Mesodermal cell (in vitro differentiated cells): ENCODE results near the gene BTBD7.

Source experiments
- H3K27ac ChIP-seq: 2 replicates; pipeline ENCODE4 v1.7.0; 2013; ENCODE audit warnings: mild to moderate bottlenecking, low read depth, low read length, moderate library complexity; ENCODE audit not compliant: severe bottlenecking
- H3K36me3 ChIP-seq: 2 replicates; pipeline ENCODE4 v1.7.1; 2013; ENCODE audit warnings: mild to moderate bottlenecking, low read length, moderate library complexity; ENCODE audit not compliant: control insufficient read depth, insufficient read depth
- H3K4me1 ChIP-seq: one replicate; pipeline ENCODE4 v1.7.1; 2013; ENCODE audit warnings: mild to moderate bottlenecking, low read length; ENCODE audit not compliant: insufficient read depth, control insufficient read depth, poor library complexity, severe bottlenecking
- H3K4me3 ChIP-seq: 2 replicates; pipeline ENCODE4 v1.7.0; 2013; ENCODE audit warnings: low read length, control low read depth, mild to moderate bottlenecking; ENCODE audit not compliant: insufficient read depth, poor library complexity, severe bottlenecking; ENCODE audit errors: extremely low read depth
- H3K9me3 ChIP-seq: 2 replicates; pipeline ENCODE4 v1.7.1; 2013; ENCODE audit warnings: mild to moderate bottlenecking, low read length, moderate library complexity; ENCODE audit not compliant: control insufficient read depth
- WGBS, 2 experiments: methylation state at CpG; one replicate each; pipeline ENCODE4 v1.1.5; 2013; ENCODE audit warnings: missing lambda C conversion rate in 2 of 2; ENCODE audit not compliant: insufficient coverage in 2 of 2; 5-methylcytosine and 5-hydroxymethylcytosine counted together

Gene BTBD7

DNA sequence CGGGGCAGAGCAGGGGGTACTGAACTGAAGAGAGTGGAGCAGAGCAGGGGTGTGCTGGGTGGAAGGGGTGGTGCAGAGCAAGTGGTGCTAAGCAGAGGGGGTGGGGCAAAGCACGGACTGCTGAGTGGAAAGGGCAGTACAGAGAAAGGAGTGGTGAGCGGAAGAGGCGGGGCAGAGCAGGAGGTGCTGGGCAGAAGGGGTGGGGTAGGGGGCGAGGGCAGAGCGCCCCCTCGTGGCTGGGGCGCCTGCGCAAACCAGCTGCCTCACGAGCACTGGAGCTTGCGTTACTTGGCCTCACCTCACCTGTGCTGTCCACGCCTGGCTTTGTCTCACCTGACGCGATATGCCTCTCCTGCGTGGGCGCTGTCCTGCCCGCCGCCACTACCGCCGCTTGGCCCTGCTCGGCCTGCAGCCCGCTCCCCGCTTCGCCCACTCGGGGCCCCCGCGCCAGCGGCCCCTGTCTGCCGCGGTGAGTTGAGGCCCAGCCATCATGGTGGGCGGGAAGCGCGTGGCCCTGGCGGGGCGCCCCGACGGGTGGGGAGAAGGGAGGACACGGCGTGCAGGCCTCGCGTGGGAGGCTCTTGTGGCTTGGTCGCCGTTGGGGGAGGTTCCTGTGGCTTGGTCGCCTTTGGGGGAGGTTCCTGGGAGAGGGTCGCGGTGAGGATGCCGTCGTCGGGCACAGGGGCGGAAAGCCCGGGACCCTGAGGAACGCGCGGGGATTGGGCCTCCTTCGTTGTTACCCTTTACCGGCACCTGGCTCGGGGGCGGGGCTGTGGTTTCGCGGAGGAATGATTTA is 14.3 kb upstream of the BTBD7 start, which contains the start of gene COX8C:
COX8C (plus strand) TSS at position 257 of the 796 bp plus-strand sequence; CDS start at position 344, 87 bp downstream.
- peaks cover 3% of the 10 kb centered on the region for H3K4me1 ChIP-seq
- H3K36me3 ChIP-seq = no peaks in the 10 kb centered on the region
- 95 to 98% methylated on average over 37 to 58 of the region's 60 CpGs for WGBS, 2 experiments
- no peak within 1 kb of the TSS for H3K4me3 ChIP-seq
- peaks cover 9% of the 10 kb centered on the region for H3K9me3 ChIP-seq
- no peak within 1 kb of the TSS for H3K27ac ChIP-seq

GRCh38 chr14:93343797-93344196 is 11.0 kb upstream of the BTBD7 start:
- H3K4me1 ChIP-seq = peaks cover 3% of the 10 kb centered on the region
- no peak overlapping the region for H3K27ac ChIP-seq
- no peaks in the 10 kb centered on the region for H3K36me3 ChIP-seq
- 40% methylated on average over 1 of the region's 2 CpGs; no CpG with 5 or more reads in 1 of the 2 experiments for WGBS, 2 experiments
- peaks cover 12% of the 10 kb centered on the region for H3K9me3 ChIP-seq
- H3K4me3 ChIP-seq = no peak overlapping the region

DNA sequence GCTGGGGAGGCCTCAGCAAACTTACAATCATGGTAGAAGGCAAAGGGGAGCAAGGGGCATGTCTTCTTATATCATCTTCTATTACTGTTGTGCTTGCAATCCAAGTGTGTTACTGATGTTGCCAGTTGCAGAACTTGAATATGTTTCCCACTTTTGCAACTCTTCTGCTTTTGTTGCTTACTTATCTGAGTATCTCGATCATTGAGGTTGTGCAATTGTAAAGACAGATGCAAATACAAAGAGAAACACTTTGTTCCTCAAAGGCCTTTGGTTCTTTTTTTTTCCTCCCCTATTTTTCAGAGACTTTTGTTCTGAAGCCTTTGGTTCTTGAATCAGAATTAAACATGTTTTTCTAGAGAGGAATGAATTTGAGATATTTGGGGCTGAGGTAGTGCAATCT is 10.4 kb upstream of the BTBD7 start:
- H3K27ac ChIP-seq = no peak overlapping the region

DNA sequence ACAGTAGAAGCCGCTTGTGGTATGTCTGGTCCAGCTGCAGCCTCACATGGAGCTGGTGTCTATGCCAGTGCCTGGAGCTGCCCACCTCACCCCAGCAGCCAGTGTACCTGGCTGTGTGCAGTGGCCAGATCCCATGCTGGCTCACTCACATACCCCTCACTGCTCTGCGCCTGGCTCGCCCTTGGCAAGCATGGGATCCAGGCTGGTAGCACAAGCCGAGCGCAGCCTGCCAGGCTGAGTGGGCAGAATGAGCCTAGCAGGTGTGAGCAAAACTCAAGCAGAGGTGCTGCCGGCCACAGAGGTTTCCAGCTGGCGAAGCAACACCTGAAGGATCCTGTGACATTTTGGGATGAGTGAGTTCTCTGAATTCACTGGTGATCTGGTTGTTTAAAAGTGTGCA is 5.0 kb upstream of the BTBD7 start:
- H3K36me3 ChIP-seq = no peaks in the 10 kb centered on the region
- no peaks in the 10 kb centered on the region for H3K4me1 ChIP-seq
- H3K27ac ChIP-seq = no peak overlapping the region
- WGBS, 2 experiments = 95 to 100% methylated on average over 5 to 6 of the region's 7 CpGs
- H3K9me3 ChIP-seq = peaks cover 12% of the 10 kb centered on the region
- no peak overlapping the region for H3K4me3 ChIP-seq

More for the DNA sequence above, 10.4 kb upstream of the BTBD7 start:
- no CpG with 5 or more reads among the region's 1 CpG for WGBS, 2 experiments
- H3K9me3 ChIP-seq = peaks cover 12% of the 10 kb centered on the region
- no peak overlapping the region for H3K4me3 ChIP-seq
- H3K36me3 ChIP-seq = no peaks in the 10 kb centered on the region
- peaks cover 3% of the 10 kb centered on the region for H3K4me1 ChIP-seq

DNA sequence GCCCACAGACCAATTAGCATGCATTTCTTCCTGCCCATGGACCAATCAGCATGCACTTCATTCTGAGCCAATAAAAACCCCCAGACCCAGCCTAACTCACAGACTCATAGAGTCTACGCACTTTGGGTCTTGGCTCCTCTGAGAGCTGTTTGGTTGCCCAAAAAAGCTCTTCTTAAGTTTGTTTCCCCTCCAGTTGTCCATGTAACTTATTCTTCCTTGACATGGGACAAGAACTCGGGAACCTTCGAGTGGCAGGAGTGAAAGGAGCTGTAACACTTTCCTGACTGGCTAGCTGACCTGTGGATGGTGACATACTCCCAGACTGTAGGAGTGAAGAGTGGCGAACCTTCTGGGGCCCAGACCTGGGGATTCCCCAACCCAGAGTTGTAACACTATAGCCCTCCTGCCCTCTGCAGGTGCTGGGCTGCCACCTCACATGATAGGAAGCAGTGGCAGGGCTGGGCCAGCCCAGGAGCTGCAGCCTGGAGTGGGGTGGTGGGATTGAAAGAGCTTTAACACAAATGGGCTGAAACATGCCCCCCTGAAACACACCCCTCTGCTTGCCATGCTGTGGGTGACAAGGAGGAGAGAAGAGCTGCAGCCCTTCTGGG is 4.4 kb upstream of the BTBD7 start:
- Histone ChIP-seq H3K36me3 (no peaks in the 10 kb centered on the region), H3K27ac (no peak overlapping the region), H3K9me3 (peaks cover 12% of the 10 kb centered on the region), H3K4me3 (no peak overlapping the region), H3K4me1 (no peaks in the 10 kb centered on the region)
- 93 to 96% methylated on average over 3 to 4 of the region's 4 CpGs for WGBS, 2 experiments

DNA sequence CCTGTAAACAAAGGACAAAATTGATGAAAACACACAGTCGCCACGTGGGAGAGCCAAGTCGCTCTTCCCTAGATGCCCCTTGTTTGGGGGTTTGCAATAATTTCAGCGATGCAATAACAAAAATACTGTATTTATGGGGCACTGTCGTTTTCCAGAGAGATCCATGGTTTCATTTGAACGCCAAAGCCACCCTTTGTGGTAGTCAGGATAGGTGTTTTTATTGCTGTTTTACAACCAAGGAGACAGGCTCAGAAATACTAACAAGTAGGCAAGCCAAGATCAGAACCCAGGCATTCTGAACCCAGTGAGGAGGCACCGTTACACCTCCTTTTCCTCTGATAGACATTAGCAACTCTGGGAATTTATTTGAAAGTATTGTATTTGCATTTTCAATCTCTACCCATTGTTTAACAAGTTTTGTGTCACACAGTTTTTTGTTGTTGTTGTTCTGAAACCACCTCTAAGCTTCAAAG is 831 bp upstream of the BTBD7 start:
- H3K9me3 ChIP-seq = peaks cover 8% of the 10 kb centered on the region
- peaks cover 3% of the 10 kb centered on the region for H3K36me3 ChIP-seq
- H3K4me1 ChIP-seq = no peaks in the 10 kb centered on the region
- WGBS, 2 experiments = 16% methylated on average over 6 of the region's 7 CpGs; no CpG with 5 or more reads in 1 of the 2 experiments
- peak overlapping the region; percentile 96 for H3K27ac ChIP-seq
- peak overlapping the region; percentile 91 for H3K4me3 ChIP-seq

- peaks cover 4% of the 10 kb centered on the region for H3K36me3 ChIP-seq
- WGBS, 2 experiments = 0% methylated on average over 26 to 38 of the region's 61 CpGs
- H3K4me1 ChIP-seq = no peaks in the 10 kb centered on the region
- peak overlapping the region; percentile 96 for H3K27ac ChIP-seq
- H3K9me3 ChIP-seq = peaks cover 5% of the 10 kb centered on the region
- peak overlapping the region; percentile 91 for H3K4me3 ChIP-seq
Measured at GRCh38 chr14:93332397-93332852, 411 bp downstream of the BTBD7 start.

DNA sequence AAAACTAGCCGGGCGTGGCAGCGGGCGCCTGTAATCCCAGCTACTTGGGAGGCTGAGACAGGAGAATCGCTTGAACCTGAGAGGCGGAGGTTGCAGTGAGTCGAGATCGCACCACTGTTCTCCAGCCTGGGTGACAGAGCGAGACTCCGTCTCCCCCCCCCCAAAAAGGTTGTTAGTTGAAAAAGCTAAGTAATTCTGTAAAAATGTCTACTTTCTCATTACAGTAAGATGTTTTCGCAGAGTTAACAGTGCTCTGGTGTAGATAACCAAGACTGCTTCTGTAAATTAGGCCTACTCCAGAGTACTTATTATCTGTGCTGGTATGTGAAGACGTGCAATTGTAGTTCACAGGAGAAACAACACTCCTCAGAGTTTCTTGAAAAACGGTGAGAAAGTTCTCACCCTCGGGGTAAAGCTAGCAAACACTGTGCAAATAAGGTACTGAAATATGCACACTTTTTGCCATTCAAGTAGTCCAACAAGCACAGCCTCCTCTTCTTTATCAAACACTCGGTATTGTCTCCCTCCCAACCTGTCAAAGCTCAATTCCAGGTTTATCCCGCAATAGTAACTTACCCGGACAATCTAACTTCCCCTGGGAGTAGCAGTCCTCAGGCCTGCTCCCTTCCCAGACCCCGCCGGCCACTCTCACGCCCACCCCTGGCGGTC is 974 bp downstream of the BTBD7 start:
- peaks cover 3% of the 10 kb centered on the region for H3K9me3 ChIP-seq
- H3K4me3 ChIP-seq = peak overlapping the region; percentile 91
- WGBS, 2 experiments = 27 to 28% methylated on average over 10 to 16 of the region's 21 CpGs
- peak overlapping the region; percentile 96 for H3K27ac ChIP-seq
- no peaks in the 10 kb centered on the region for H3K4me1 ChIP-seq
- peaks cover 4% of the 10 kb centered on the region for H3K36me3 ChIP-seq

- 65 to 75% methylated on average over 9 to 13 of the region's 17 CpGs for WGBS, 2 experiments
- peaks cover 8% of the 10 kb centered on the region for H3K36me3 ChIP-seq
- H3K9me3 ChIP-seq = no peaks in the 10 kb centered on the region
- no peaks in the 10 kb centered on the region for H3K4me1 ChIP-seq
- peak overlapping the region; percentile 91 for H3K4me3 ChIP-seq
- H3K27ac ChIP-seq = peak overlapping the region; percentile 96
Measured at GRCh38 chr14:93331002-93331727, 1.7 kb downstream of the BTBD7 start.

DNA sequence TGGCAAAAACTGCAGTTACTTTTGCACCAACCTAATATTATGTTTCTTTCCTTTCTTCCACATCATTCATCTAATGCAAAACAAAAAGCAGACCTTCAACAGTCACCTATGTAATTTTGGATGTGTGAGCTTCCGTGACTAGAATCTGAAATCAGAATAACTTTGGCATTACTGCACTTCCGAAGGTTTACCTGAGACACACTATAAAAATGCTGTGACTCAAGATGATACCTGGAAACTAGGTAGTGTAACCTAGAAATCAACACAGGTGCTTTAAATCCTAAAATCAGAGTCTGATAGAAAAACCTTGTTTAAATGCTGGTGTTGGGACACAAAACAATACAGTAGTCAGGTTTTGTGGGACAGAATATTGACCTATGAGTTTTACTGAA is 2.2 kb downstream of the BTBD7 start:
- peak overlapping the region; percentile 91 for H3K4me3 ChIP-seq
- H3K27ac ChIP-seq = no peak overlapping the region
- 83 to 100% methylated on average over 1 of the region's 2 CpGs for WGBS, 2 experiments
- no peaks in the 10 kb centered on the region for H3K4me1 ChIP-seq
- H3K36me3 ChIP-seq = peaks cover 8% of the 10 kb centered on the region
- H3K9me3 ChIP-seq = no peaks in the 10 kb centered on the region
